NT2/D1 (cell line): ENCODE measurements around the gene LRCH1.

Experiments used
- DNase-seq: peaks from one replicate; pipeline ENCODE4 v3.0.0-alpha.2; 2011; ENCODE audit warnings: low read depth, low spot score
- H3K27me3 ChIP-seq: 2 replicates; pipeline ENCODE4 v1.6.0; 2011; ENCODE audit warnings: mild to moderate bottlenecking; ENCODE audit not compliant: insufficient read length, insufficient read depth
- H3K36me3 ChIP-seq: 2 replicates; pipeline ENCODE4 v1.6.1; 2011; ENCODE audit warnings: mild to moderate bottlenecking, low read length, mixed read lengths; ENCODE audit not compliant: insufficient read depth, insufficient read length
- H3K4me1 ChIP-seq: 2 replicates; pipeline ENCODE4 v1.5.1; 2011; ENCODE audit not compliant: insufficient read depth, insufficient read length
- H3K4me3 ChIP-seq: 2 replicates; pipeline ENCODE4 v1.5.1; 2011; ENCODE audit warnings: low read depth; ENCODE audit not compliant: insufficient read length
- H3K9ac ChIP-seq: 2 replicates; pipeline ENCODE4 v1.6.0; 2011; ENCODE audit warnings: low read depth; ENCODE audit not compliant: insufficient read length
- H3K9me3 ChIP-seq: 2 replicates; pipeline ENCODE4 v1.5.1; 2011; ENCODE audit warnings: mild to moderate bottlenecking, low read length; ENCODE audit not compliant: insufficient read depth
- SUZ12 ChIP-seq: IDR thresholded peaks from 2 replicates; pipeline ENCODE4 v1.6.1; 2011; ENCODE audit not compliant: insufficient read length, insufficient read depth; ENCODE audit errors: extremely low read depth
- YY1 ChIP-seq: IDR thresholded peaks from 2 replicates; pipeline ENCODE4 v1.6.1; 2011; ENCODE audit not compliant: insufficient read length, insufficient read depth
- ZNF274 ChIP-seq: IDR thresholded peaks from 2 replicates; pipeline ENCODE4 v1.6.1; 2011; ENCODE audit warnings: mild to moderate bottlenecking, low read depth, low read length

Gene LRCH1

GRCh38 chr13:46642254-46642653 lies 89.3 kb downstream of the LRCH1 start:
- no peaks in the 10 kb centered on the region for H3K9me3 ChIP-seq
- no peak overlapping the region for H3K9ac ChIP-seq
- DNase-seq: no peak
- H3K27me3 ChIP-seq: no peaks in the 10 kb centered on the region
- H3K4me1 ChIP-seq: no peaks in the 10 kb centered on the region
- H3K4me3 ChIP-seq: no peak overlapping the region
- H3K36me3 ChIP-seq: no peaks in the 10 kb centered on the region
- TF ChIP-seq YY1 (no peak), SUZ12 (no peak), ZNF274 (no peak)

GRCh38 chr13:46643165-46643777 lies 90.3 kb downstream of the LRCH1 start:
- no peak for DNase-seq
- Histone ChIP-seq H3K36me3 (no peaks in the 10 kb centered on the region), H3K4me3 (no peak overlapping the region), H3K9me3 (no peaks in the 10 kb centered on the region), H3K27me3 (no peaks in the 10 kb centered on the region), H3K9ac (no peak overlapping the region), H3K4me1 (no peaks in the 10 kb centered on the region)
- TF ChIP-seq SUZ12 (no peak), YY1 (no peak), ZNF274 (no peak)

GRCh38 chr13:46644816-46645215 lies 91.8 kb downstream of the LRCH1 start:
- Histone ChIP-seq H3K9me3 (no peaks in the 10 kb centered on the region), H3K4me1 (no peaks in the 10 kb centered on the region), H3K27me3 (no peaks in the 10 kb centered on the region), H3K36me3 (no peaks in the 10 kb centered on the region), H3K4me3 (no peak overlapping the region), H3K9ac (no peak overlapping the region)
- no peak for TF ChIP-seq SUZ12
- TF ChIP-seq YY1: no peak
- no peak for TF ChIP-seq ZNF274
- DNase-seq: no peak

GRCh38 chr13:46647512-46648065 lies 94.6 kb downstream of the LRCH1 start:
- no peak for TF ChIP-seq YY1
- TF ChIP-seq SUZ12: no peak
- no peak for TF ChIP-seq ZNF274
- Histone ChIP-seq H3K4me3 (no peak overlapping the region), H3K9ac (no peak overlapping the region), H3K9me3 (no peaks in the 10 kb centered on the region), H3K36me3 (no peaks in the 10 kb centered on the region), H3K27me3 (no peaks in the 10 kb centered on the region), H3K4me1 (no peaks in the 10 kb centered on the region)
- DNase-seq: no peak

- Histone ChIP-seq H3K9ac (no peak overlapping the region), H3K9me3 (no peaks in the 10 kb centered on the region), H3K36me3 (no peaks in the 10 kb centered on the region), H3K4me1 (no peaks in the 10 kb centered on the region), H3K27me3 (no peaks in the 10 kb centered on the region), H3K4me3 (no peak overlapping the region)
- DNase-seq: no peak
- TF ChIP-seq YY1 (no peak), ZNF274 (no peak), SUZ12 (no peak)
These were observed 95.2 kb downstream of the LRCH1 start for GRCh38 chr13:46648166-46648607.

GRCh38 chr13:46649816-46650215 lies 96.8 kb downstream of the LRCH1 start:
- Histone ChIP-seq H3K9me3 (no peaks in the 10 kb centered on the region), H3K4me1 (no peaks in the 10 kb centered on the region), H3K36me3 (no peaks in the 10 kb centered on the region), H3K9ac (no peak overlapping the region), H3K27me3 (no peaks in the 10 kb centered on the region), H3K4me3 (no peak overlapping the region)
- no peak for DNase-seq
- TF ChIP-seq SUZ12: no peak
- no peak for TF ChIP-seq YY1
- TF ChIP-seq ZNF274: no peak

- Histone ChIP-seq H3K27me3 (no peaks in the 10 kb centered on the region), H3K4me3 (no peak overlapping the region), H3K4me1 (no peaks in the 10 kb centered on the region), H3K9ac (no peak overlapping the region), H3K36me3 (no peaks in the 10 kb centered on the region), H3K9me3 (no peaks in the 10 kb centered on the region)
- DNase-seq: no peak
- TF ChIP-seq ZNF274 (no peak), SUZ12 (no peak), YY1 (no peak)
These were observed 102.0 kb downstream of the LRCH1 start for GRCh38 chr13:46654951-46655350.
